Lower lobe of right lung (tissue), 2 donors: ENCODE measurements around the gene FHAD1. TPM values are rescaled to one million over a fixed set of nuclear protein-coding genes. Genes with fewer than 3 reads are reported as not detected.
A peak's percentile ranks its signal among the peaks of the same experiment; 100 is the strongest.

Source experiments
- ATAC-seq, 2 donors: fragments of 200-7000 bp; cut with Tn5 transposase; one replicate each; pipeline ENCODE4 v1.9.1; 2020 to 2022; ENCODE audit warnings: mild to moderate bottlenecking in 2 of 2, moderate library complexity in 2 of 2
- DNase-seq: peaks from one replicate; pipeline ENCODE4 v3.0.0-alpha.2; 2020
- H3K27ac ChIP-seq: fragments of 200-600 bp; one replicate; pipeline ENCODE4 v1.8.0; 2022
- H3K27me3 ChIP-seq: fragments of 200-600 bp; one replicate; pipeline ENCODE4 v1.8.0; 2022; ENCODE audit warnings: low read depth
- H3K36me3 ChIP-seq: fragments of 200-600 bp; one replicate; pipeline ENCODE4 v1.8.0; 2022; ENCODE audit warnings: mild to moderate bottlenecking
- H3K4me1 ChIP-seq: fragments of 200-600 bp; one replicate; pipeline ENCODE4 v1.8.0; 2022
- H3K4me3 ChIP-seq: fragments of 200-600 bp; one replicate; pipeline ENCODE4 v1.8.0; 2022; ENCODE audit warnings: mild to moderate bottlenecking
- H3K9me3 ChIP-seq: fragments of 200-600 bp; one replicate; pipeline ENCODE4 v1.8.0; 2022
- CTCF ChIP-seq: fragments of 200-600 bp; IDR thresholded peaks from one replicate; pipeline ENCODE4 v1.8.0; 2022; ENCODE audit warnings: antibody characterized with exemption, mild to moderate bottlenecking
- intact Hi-C: fragments of 100-400 bp; cut with DNase I; formaldehyde crosslinking; loops from one replicate; pipeline ENCODE4 v1.11.0; 2022
- total RNA-seq: library from RNA; stranded (reverse); fragmentation: NEBNext Ultra II Directional; extraction: Animal tissue kit (Norgen Biotek cat#: 25700); gene quantifications from one replicate; pipeline ENCODE4 v1.2.1, GENCODE V29; 2021
- donor health status: DM: no; HTN: yes; CAD: no; lungs with severe emphysema.

FHAD1 gene
- total RNA-seq, 1 donor from 2014 or later, result 14.3 TPM

GRCh38 chr1:15264769-15265168 lies 17.7 kb downstream of the FHAD1 start:
- intact Hi-C loops, result no loop called here
- TF ChIP-seq CTCF, result no peak
- peaks cover 4% of the 10 kb centered on the region for H3K9me3 ChIP-seq
- H3K4me1 ChIP-seq, result peaks cover 34% of the 10 kb centered on the region
- no peaks in the 10 kb centered on the region for H3K27me3 ChIP-seq
- ATAC-seq (no peak), DNase-seq (no peak)
- H3K4me3 ChIP-seq, result no peak overlapping the region
- H3K36me3 ChIP-seq, result no peaks in the 10 kb centered on the region
- H3K27ac ChIP-seq, result no peak overlapping the region

- intact Hi-C loops, result loop anchor here (10.0 kb wide), 1 partner anchor 146 kb away; no protein-coding TSS in a partner anchor
- Histone ChIP-seq H3K4me1 (peaks cover 6% of the 10 kb centered on the region), H3K36me3 (no peaks in the 10 kb centered on the region), H3K27me3 (peaks cover 7% of the 10 kb centered on the region), H3K27ac (no peak overlapping the region), H3K9me3 (no peaks in the 10 kb centered on the region), H3K4me3 (no peak overlapping the region)
- no peak for TF ChIP-seq CTCF
- no peak for ATAC-seq
- no peak for DNase-seq
Measured at GRCh38 chr1:15271196-15271595, 24.2 kb downstream of the FHAD1 start.

GRCh38 chr1:15272009-15272781 lies 25.2 kb downstream of the FHAD1 start:
- intact Hi-C loops, result loop anchor here (10.0 kb wide), 1 partner anchor 147 kb away; no protein-coding TSS in a partner anchor
- peaks cover 7% of the 10 kb centered on the region for H3K27me3 ChIP-seq
- no peaks in the 10 kb centered on the region for H3K36me3 ChIP-seq
- peaks cover 6% of the 10 kb centered on the region for H3K4me1 ChIP-seq
- peak; percentile 64 for DNase-seq
- peak; percentile 83 for TF ChIP-seq CTCF
- no peak overlapping the region for H3K27ac ChIP-seq
- no peak overlapping the region for H3K4me3 ChIP-seq
- peak; percentile 89 to 91 for ATAC-seq
- no peaks in the 10 kb centered on the region for H3K9me3 ChIP-seq

- Histone ChIP-seq H3K36me3 (no peaks in the 10 kb centered on the region), H3K27ac (no peak overlapping the region), H3K4me1 (peaks cover 6% of the 10 kb centered on the region), H3K9me3 (no peaks in the 10 kb centered on the region), H3K27me3 (peaks cover 7% of the 10 kb centered on the region), H3K4me3 (no peak overlapping the region)
- TF ChIP-seq CTCF, result no peak
- ATAC-seq, result peak in 1 of 2 donors; percentile 20
- intact Hi-C loops, result loop anchor here (10.0 kb wide), 1 partner anchor 148 kb away; no protein-coding TSS in a partner anchor
- no peak for DNase-seq
Measured at GRCh38 chr1:15272782-15273127, 25.7 kb downstream of the FHAD1 start.

GRCh38 chr1:15273274-15273673 lies 26.3 kb downstream of the FHAD1 start:
- Histone ChIP-seq H3K4me3 (no peak overlapping the region), H3K9me3 (no peaks in the 10 kb centered on the region), H3K4me1 (peaks cover 6% of the 10 kb centered on the region), H3K27me3 (peaks cover 7% of the 10 kb centered on the region), H3K36me3 (no peaks in the 10 kb centered on the region), H3K27ac (no peak overlapping the region)
- DNase-seq (no peak), ATAC-seq (no peak)
- no peak for TF ChIP-seq CTCF
- intact Hi-C loops, result loop anchor here (10.0 kb wide), 1 partner anchor 148 kb away; no protein-coding TSS in a partner anchor
